ENCODE results near the gene ZFR. TPM values are rescaled to one million over a fixed set of nuclear protein-coding genes. Genes with fewer than 3 reads are reported as not detected.
A peak's percentile ranks its signal among the peaks of the same experiment; 100 is the strongest.
"Not testable (repeated sequence)": the region's sequence is repeated elsewhere in the genome, so short reads cannot be mapped to it uniquely, and the experiment has no call there.

Gene ZFR
- total and polyA plus RNA-seq, 7 donors = 31.7 to 76.5 (median 67.2) TPM

DNA sequence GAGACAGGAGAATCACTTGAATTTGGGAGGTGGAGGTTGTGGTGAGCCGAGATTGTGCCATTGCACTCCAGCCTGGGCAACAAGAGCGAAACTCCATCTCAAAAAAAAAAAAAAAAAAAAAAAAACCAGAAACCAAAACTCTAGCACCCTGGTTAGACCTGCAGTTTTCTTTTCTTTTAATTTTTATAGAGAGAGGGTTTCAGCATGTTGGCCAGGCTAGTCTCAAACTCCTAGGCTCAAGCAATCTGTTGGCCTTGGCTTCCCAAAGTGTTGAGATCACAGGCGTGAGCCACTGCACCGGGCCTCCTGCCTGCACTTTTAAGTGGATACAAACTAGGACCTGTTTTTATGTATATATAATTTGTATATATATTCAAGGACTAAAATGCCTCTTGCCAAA, 118.9 kb downstream of the ZFR start:
- intact Hi-C loops (cut with DNase I) = no loop called here
- Histone ChIP-seq H3K9me3 (no peaks in the 10 kb centered on the region), H3K27me3 (ENCODE audit: insufficient read depth in 3 of 3, low read length in 2 of 3) (no peaks in the 10 kb centered on the region), H3K4me3 (no peak overlapping the region), H3K36me3 (ENCODE audit: insufficient read depth in 1 of 2, low read depth in 1 of 2) (no peaks in the 10 kb centered on the region), H3K4me1 (peaks cover 9% of the 10 kb centered on the region), H3K27ac (peak overlapping the region; percentile 70)
- WGBS, 3 donors = 91 to 99% (median 93%) methylated on average over 3 to 4 of the region's 4 CpGs
- ATAC-seq (no peak), DNase-seq (no peak)
- TF ChIP-seq, protein P1, sequence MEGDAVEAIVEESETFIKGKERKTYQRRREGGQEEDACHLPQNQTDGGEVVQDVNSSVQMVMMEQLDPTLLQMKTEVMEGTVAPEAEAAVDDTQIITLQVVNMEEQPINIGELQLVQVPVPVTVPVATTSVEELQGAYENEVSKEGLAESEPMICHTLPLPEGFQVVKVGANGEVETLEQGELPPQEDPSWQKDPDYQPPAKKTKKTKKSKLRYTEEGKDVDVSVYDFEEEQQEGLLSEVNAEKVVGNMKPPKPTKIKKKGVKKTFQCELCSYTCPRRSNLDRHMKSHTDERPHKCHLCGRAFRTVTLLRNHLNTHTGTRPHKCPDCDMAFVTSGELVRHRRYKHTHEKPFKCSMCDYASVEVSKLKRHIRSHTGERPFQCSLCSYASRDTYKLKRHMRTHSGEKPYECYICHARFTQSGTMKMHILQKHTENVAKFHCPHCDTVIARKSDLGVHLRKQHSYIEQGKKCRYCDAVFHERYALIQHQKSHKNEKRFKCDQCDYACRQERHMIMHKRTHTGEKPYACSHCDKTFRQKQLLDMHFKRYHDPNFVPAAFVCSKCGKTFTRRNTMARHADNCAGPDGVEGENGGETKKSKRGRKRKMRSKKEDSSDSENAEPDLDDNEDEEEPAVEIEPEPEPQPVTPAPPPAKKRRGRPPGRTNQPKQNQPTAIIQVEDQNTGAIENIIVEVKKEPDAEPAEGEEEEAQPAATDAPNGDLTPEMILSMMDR (IDR thresholded peaks at IDR 0.05) = no peak

DNA sequence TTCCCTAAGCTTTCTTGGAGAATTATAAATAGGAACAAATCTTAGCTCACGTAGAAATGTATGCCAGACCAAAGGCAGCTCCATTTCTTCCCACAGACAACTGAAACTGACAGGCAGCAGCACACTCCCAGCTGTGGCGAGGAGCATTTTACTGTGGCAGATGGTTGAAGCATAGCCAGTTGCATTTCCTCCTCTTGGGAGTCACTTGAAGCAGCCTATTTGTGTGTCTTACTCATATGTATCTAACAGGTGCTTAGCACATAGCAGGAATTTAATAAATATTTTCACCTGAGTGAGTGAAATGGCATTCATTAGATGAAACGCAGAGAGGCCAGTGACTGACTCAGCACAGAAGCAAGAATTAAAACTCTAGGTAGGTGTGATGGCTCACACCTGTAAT, 119.5 kb downstream of the ZFR start:
- H3K4me1 ChIP-seq = peaks cover 9% of the 10 kb centered on the region
- DNase-seq = no peak
- H3K9me3 ChIP-seq = no peaks in the 10 kb centered on the region
- no peaks in the 10 kb centered on the region for H3K36me3 ChIP-seq (ENCODE audit: insufficient read depth in 1 of 2, low read depth in 1 of 2)
- no peaks in the 10 kb centered on the region for H3K27me3 ChIP-seq (ENCODE audit: insufficient read depth in 3 of 3, low read length in 2 of 3)
- peak; percentile 78 to 92 (median 92) for ATAC-seq
- peak overlapping the region; percentile 70 for H3K27ac ChIP-seq
- TF ChIP-seq, protein P1 (IDR thresholded peaks at IDR 0.05) = no peak
- no peak overlapping the region for H3K4me3 ChIP-seq
- intact Hi-C loops (cut with DNase I) = no loop called here
- WGBS, 3 donors = 16 to 25% (median 16%) methylated on average over 3 of the region's 3 CpGs

DNA sequence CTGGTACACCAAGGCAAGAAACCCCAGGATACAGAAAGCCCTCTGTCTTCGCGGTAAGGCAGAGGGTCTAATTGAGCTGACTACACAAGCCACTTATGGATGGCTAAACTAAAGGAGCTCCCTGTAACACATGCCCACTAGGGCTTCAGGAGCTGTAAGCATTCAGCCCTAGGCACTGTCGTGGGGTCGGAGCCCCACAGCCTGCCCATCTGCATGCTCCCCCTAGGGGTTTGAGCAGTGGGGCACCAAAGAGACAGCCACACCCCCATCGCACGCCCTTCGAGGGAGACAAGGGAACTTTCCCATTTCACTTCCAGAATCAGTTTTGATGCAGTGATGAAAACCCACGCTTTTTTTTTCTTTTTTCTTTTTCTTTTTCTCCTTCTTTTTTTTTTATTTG, 120.8 kb downstream of the ZFR start:
- H3K27ac ChIP-seq = no peak overlapping the region
- DNase-seq (no peak), ATAC-seq (no peak)
- no peaks in the 10 kb centered on the region for H3K9me3 ChIP-seq
- H3K36me3 ChIP-seq (ENCODE audit: insufficient read depth in 1 of 2, low read depth in 1 of 2) = no peaks in the 10 kb centered on the region
- H3K27me3 ChIP-seq (ENCODE audit: insufficient read depth in 3 of 3, low read length in 2 of 3) = no peaks in the 10 kb centered on the region
- peaks cover 9% of the 10 kb centered on the region for H3K4me1 ChIP-seq
- intact Hi-C loops (cut with DNase I) = no loop called here
- TF ChIP-seq, protein P1 (IDR thresholded peaks at IDR 0.05) = no peak
- no peak overlapping the region for H3K4me3 ChIP-seq
- WGBS, 3 donors = 86% methylated on average over 8 of the region's 8 CpGs

DNA sequence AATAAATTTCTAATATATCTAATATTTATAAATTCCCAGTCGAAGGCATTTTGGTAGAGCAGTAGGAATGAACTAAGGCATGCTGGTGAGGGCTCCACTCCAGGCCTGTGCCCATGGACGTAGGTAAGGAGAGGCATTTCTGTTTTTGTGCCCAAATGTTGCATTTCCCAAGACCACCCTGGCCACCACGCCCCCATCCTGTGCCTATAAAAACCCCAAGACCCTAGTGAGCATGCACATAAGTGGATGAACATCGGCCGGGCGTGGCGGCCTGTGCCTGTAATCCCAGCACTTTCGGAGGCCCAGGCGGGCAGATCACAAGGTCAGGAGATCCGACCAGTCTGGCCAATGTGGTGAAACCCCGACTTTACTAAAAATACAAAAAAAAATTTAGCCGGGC, 121.7 kb downstream of the ZFR start:
- no peak overlapping the region for H3K27ac ChIP-seq
- no peaks in the 10 kb centered on the region for H3K9me3 ChIP-seq
- no peak for DNase-seq
- peaks cover 9% of the 10 kb centered on the region for H3K4me1 ChIP-seq
- H3K27me3 ChIP-seq (ENCODE audit: insufficient read depth in 3 of 3, low read length in 2 of 3) = no peaks in the 10 kb centered on the region
- no peak overlapping the region for H3K4me3 ChIP-seq
- H3K36me3 ChIP-seq (ENCODE audit: insufficient read depth in 1 of 2, low read depth in 1 of 2) = no peaks in the 10 kb centered on the region
- intact Hi-C loops (cut with DNase I) = no loop called here
- 96 to 97% (median 97%) methylated on average over 12 of the region's 12 CpGs for WGBS, 3 donors
- ATAC-seq = no peak
- TF ChIP-seq, protein P1 (IDR thresholded peaks at IDR 0.05) = no peak

DNA sequence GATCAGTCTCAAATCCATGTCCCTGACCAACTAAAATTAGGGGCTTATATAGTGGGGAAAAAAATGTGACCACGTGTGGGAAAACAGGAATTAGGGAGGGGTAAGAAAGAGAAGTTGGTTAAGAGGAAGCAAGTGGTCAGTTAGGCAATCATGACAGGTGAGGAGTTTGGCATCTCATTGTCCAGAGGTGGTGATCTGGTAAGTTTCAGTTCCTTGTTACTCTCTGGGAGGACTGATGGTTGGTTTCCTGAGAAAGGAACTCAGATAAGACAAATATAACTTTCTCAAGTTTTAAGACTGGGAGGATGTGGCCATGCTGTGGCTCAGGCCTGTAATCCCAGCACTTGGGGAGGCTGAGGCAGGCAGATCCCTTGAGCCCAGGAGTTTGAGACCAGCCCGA, 122.8 kb downstream of the ZFR start:
- 85 to 90% (median 88%) methylated on average over 2 of the region's 2 CpGs for whole genome bisulfite sequencing, 3 donors
- ATAC-seq; H3K9me3 ChIP-seq; H3K4me1 ChIP-seq; H3K36me3 ChIP-seq (ENCODE audit: insufficient read depth in 1 of 2, low read depth in 1 of 2); intact Hi-C loops (cut with DNase I); H3K27me3 ChIP-seq (ENCODE audit: insufficient read depth in 3 of 3, low read length in 2 of 3); DNase-seq; H3K27ac ChIP-seq; H3K4me3 ChIP-seq: not testable (repeated sequence)

Measured in psoas muscle (tissue), 8 donors.